Breast epithelium (tissue), 4 donors: ENCODE data around the gene GLYR1. TPM values are rescaled to one million over a fixed set of nuclear protein-coding genes. Genes with fewer than 3 reads are reported as not detected.

Experiments used
- DNase-seq, 2 donors: peaks; one replicate each; pipeline ENCODE4 v3.0.0-alpha.2; 2019; ENCODE audit warnings: low spot score in 2 of 2
- H3K27ac ChIP-seq, 2 donors: fragments of 200-600 bp; sonication (generic) in 1 of 2; one replicate each; pipeline ENCODE4 v1.5.1; 2016 to 2019; ENCODE audit warnings: mild to moderate bottlenecking in 1 of 2
- H3K27me3 ChIP-seq, 2 donors: fragments of 200-600 bp; sonication (generic) in 1 of 2; one replicate each; pipeline versions ENCODE4 v1.5.1 to v1.6.0; 2017 to 2019; ENCODE audit warnings: control low read depth in 1 of 2, mild to moderate bottlenecking in 1 of 2
- H3K36me3 ChIP-seq: fragments of 200-600 bp; one replicate; pipeline ENCODE4 v1.5.1; 2019
- H3K4me1 ChIP-seq, 2 donors: fragments of 200-600 bp; sonication (generic); one replicate each; pipeline ENCODE4 v1.5.1; 2016 to 2019; ENCODE audit warnings: control low read depth in 1 of 2
- H3K4me3 ChIP-seq, 3 donors: fragments of 200-600 bp; sonication (generic); 1 replicate in 2 of 3; 2 replicates in 1 of 3; pipeline ENCODE4 v1.5.1; 2016 to 2019; ENCODE audit warnings: mild to moderate bottlenecking in 3 of 3, moderate library complexity in 2 of 3
- H3K9me3 ChIP-seq, 2 donors: fragments of 200-600 bp; sonication (generic) in 1 of 2; one replicate each; pipeline ENCODE4 v1.5.1; 2016 to 2019; ENCODE audit warnings: control low read depth in 1 of 2
- CTCF ChIP-seq, 3 donors: fragments of 450-650 bp; IDR thresholded peaks; one replicate each; pipeline ENCODE4 v1.5.1; 2016 to 2017; ENCODE audit warnings: antibody characterized with exemption in 3 of 3, mild to moderate bottlenecking in 3 of 3, moderate library complexity in 3 of 3
- POLR2A ChIP-seq: fragments of 450-650 bp; IDR thresholded peaks from one replicate; pipeline ENCODE4 v1.6.1; 2016; ENCODE audit warnings: antibody characterized with exemption, mild to moderate bottlenecking, moderate library complexity
- POLR2AphosphoS5 ChIP-seq, 3 donors: sonication (generic); formaldehyde crosslinking; IDR thresholded peaks; one replicate each; pipeline ENCODE4 v1.6.1; 2017; ENCODE audit warnings: antibody characterized with exemption in 3 of 3
- intact Hi-C: fragments of 100-400 bp; cut with DNase I; formaldehyde crosslinking; loops from one replicate; pipeline ENCODE4 v1.15.1; 2023; ENCODE audit warnings: low total_unique reads
- total RNA-seq, 3 donors: library from RNA; depleted of rRNA; stranded (reverse); fragments of >200 nt; gene quantifications; one replicate each; pipeline ENCODE4 v1.1.0, GENCODE V29; 2016

Gene GLYR1
- total RNA-seq, 3 donors from 2014 or later: 57.2 to 79.0 (median 58.1) TPM

- H3K27ac ChIP-seq: peak overlapping the region; percentile 86 to 87
- H3K36me3 ChIP-seq: no peaks in the 10 kb centered on the region
Observed at GRCh38 chr16:4801051-4801961, 45.8 kb downstream of the GLYR1 start.

GRCh38 chr16:4800290-4801041 lies 46.6 kb downstream of the GLYR1 start:
- H3K36me3 ChIP-seq: no peaks in the 10 kb centered on the region

More at GRCh38 chr16:4801051-4801961, 45.8 kb downstream of the GLYR1 start:
- intact Hi-C loops: no loop called here
- H3K4me3 ChIP-seq: peak overlapping the region; percentile 73 to 86 (median 82)
- H3K9me3 ChIP-seq: no peaks in the 10 kb centered on the region
- peaks cover 0 to 6% of the 10 kb centered on the region in 2 donors for H3K4me1 ChIP-seq
- TF ChIP-seq POLR2A: no peak
- no peaks in the 10 kb centered on the region for H3K27me3 ChIP-seq
- no peak for DNase-seq

GRCh38 chr16:4799171-4799855 lies 47.8 kb downstream of the GLYR1 start:
- no peak overlapping the region for H3K4me3 ChIP-seq
- TF ChIP-seq POLR2AphosphoS5 (IDR thresholded peaks at IDR 0.05): no peak
- TF ChIP-seq POLR2A: no peak
- TF ChIP-seq CTCF (IDR thresholded peaks at IDR 0.05): no peak
- DNase-seq: no peak
- H3K36me3 ChIP-seq: no peaks in the 10 kb centered on the region
- no peaks in the 10 kb centered on the region for H3K27me3 ChIP-seq
- intact Hi-C loops: no loop called here
- H3K4me1 ChIP-seq: peaks cover 0 to 6% of the 10 kb centered on the region in 2 donors
- H3K9me3 ChIP-seq: no peaks in the 10 kb centered on the region
- H3K27ac ChIP-seq: no peak overlapping the region

More at GRCh38 chr16:4800290-4801041, 46.6 kb downstream of the GLYR1 start:
- Histone ChIP-seq H3K27me3 (no peaks in the 10 kb centered on the region), H3K4me3 (peak overlapping the region in 1 of 3 donors; percentile 22), H3K27ac (peak overlapping the region; percentile 86 to 87), H3K4me1 (peaks cover 0 to 6% of the 10 kb centered on the region in 2 donors), H3K9me3 (no peaks in the 10 kb centered on the region)
- peak in 1 of 2 donors; percentile 39 for DNase-seq
- TF ChIP-seq POLR2A: no peak
- no peak for TF ChIP-seq CTCF (IDR thresholded peaks at IDR 0.05)
- no peak for TF ChIP-seq POLR2AphosphoS5 (IDR thresholded peaks at IDR 0.05)
- intact Hi-C loops: no loop called here

- no peak overlapping the region for H3K4me3 ChIP-seq
- TF ChIP-seq POLR2AphosphoS5 (IDR thresholded peaks at IDR 0.05): no peak
- no peak for TF ChIP-seq CTCF (IDR thresholded peaks at IDR 0.05)
- TF ChIP-seq POLR2A: no peak
- intact Hi-C loops: no loop called here
- H3K36me3 ChIP-seq: no peaks in the 10 kb centered on the region
- no peak overlapping the region for H3K27ac ChIP-seq
- H3K9me3 ChIP-seq: no peaks in the 10 kb centered on the region
- DNase-seq: no peak
- H3K4me1 ChIP-seq: peaks cover 0 to 6% of the 10 kb centered on the region in 2 donors
- H3K27me3 ChIP-seq: no peaks in the 10 kb centered on the region
Observed at GRCh38 chr16:4798456-4798855, 48.6 kb downstream of the GLYR1 start.

GRCh38 chr16:4797805-4798252 lies 49.3 kb downstream of the GLYR1 start:
- no peaks in the 10 kb centered on the region for H3K36me3 ChIP-seq
- H3K4me3 ChIP-seq: no peak overlapping the region
- no peak for DNase-seq
- peaks cover 0 to 6% of the 10 kb centered on the region in 2 donors for H3K4me1 ChIP-seq
- intact Hi-C loops: no loop called here
- H3K27me3 ChIP-seq: no peaks in the 10 kb centered on the region
- H3K27ac ChIP-seq: no peak overlapping the region
- H3K9me3 ChIP-seq: no peaks in the 10 kb centered on the region
- TF ChIP-seq POLR2A: no peak
